ENCODE data around the gene LPAR6.
A peak's percentile ranks its signal among the peaks of the same experiment; 100 is the strongest.

Gene LPAR6

GRCh38 chr13:48404952-48405351, 8.0 kb downstream of the LPAR6 start:
- peaks cover 43% of the 10 kb centered on the region for H3K4me1 ChIP-seq (ENCODE audit: low read length)
- no peak overlapping the region for H3K4me3 ChIP-seq (ENCODE audit: low read length)
- TF ChIP-seq CTCF (IDR thresholded peaks at IDR 0.05; ENCODE audit: low read depth, low read length): no peak
- TF ChIP-seq EZH2phosphoT487 (IDR thresholded peaks at IDR 0.05; ENCODE audit: low read depth): no peak
- no peaks in the 10 kb centered on the region for H4K20me1 ChIP-seq (ENCODE audit: insufficient read depth, low read length)
- H3K9ac ChIP-seq (ENCODE audit: low read length): no peak overlapping the region
- H3K27ac ChIP-seq (ENCODE audit: low read length): no peak overlapping the region
- no peaks in the 10 kb centered on the region for H3K9me3 ChIP-seq (ENCODE audit: insufficient read depth, low read length)
- no peaks in the 10 kb centered on the region for H3K27me3 ChIP-seq (ENCODE audit: low read depth, low read length)
- H3K36me3 ChIP-seq (replicated peaks; ENCODE audit: low read depth, low read length): peaks cover 3% of the 10 kb centered on the region
- no peaks in the 10 kb centered on the region for H3K79me2 ChIP-seq (ENCODE audit: low read length)
- H2AFZ ChIP-seq (ENCODE audit: low read depth, low read length): no peak overlapping the region
- H3K4me2 ChIP-seq (ENCODE audit: low read length): no peak overlapping the region

DNA sequence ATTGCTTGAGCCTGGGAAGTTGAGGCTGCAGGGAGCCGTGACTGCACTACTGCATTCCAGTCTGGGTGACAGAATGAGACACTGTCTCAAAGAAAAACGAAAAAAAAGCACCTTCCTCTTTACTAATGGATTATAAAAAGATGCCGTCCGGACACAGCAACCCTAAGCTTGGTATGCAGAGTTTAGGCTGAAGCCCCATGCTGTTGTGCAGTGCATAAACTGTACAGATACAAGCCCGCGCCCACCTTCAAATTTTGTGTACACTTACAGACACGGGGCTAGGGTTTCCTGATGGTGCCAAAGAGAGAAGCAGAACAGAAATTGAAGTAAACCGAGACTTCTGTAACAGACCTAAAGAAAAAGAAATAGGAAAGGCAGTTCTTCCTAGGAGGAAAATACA, 9.0 kb downstream of the LPAR6 start:
- H3K79me2 ChIP-seq (ENCODE audit: low read length): no peaks in the 10 kb centered on the region
- TF ChIP-seq CTCF (IDR thresholded peaks at IDR 0.05; ENCODE audit: low read depth, low read length): no peak
- TF ChIP-seq EZH2phosphoT487 (IDR thresholded peaks at IDR 0.05; ENCODE audit: low read depth): no peak
- H3K9me3 ChIP-seq (ENCODE audit: insufficient read depth, low read length): no peaks in the 10 kb centered on the region
- H3K36me3 ChIP-seq (replicated peaks; ENCODE audit: low read depth, low read length): peaks cover 3% of the 10 kb centered on the region
- H2AFZ ChIP-seq (ENCODE audit: low read depth, low read length): no peak overlapping the region
- no peak overlapping the region for H3K9ac ChIP-seq (ENCODE audit: low read length)
- no peak overlapping the region for H3K4me3 ChIP-seq (ENCODE audit: low read length)
- no peaks in the 10 kb centered on the region for H4K20me1 ChIP-seq (ENCODE audit: insufficient read depth, low read length)
- H3K4me2 ChIP-seq (ENCODE audit: low read length): peak overlapping the region; percentile 44; the same call in 1 of the 2 replicates
- H3K27ac ChIP-seq (ENCODE audit: low read length): no peak overlapping the region
- H3K4me1 ChIP-seq (ENCODE audit: low read length): peaks cover 46% of the 10 kb centered on the region
- H3K27me3 ChIP-seq (ENCODE audit: low read depth, low read length): no peaks in the 10 kb centered on the region

GRCh38 chr13:48403151-48403631, 9.7 kb downstream of the LPAR6 start:
- peak overlapping the region; percentile 31 for H3K4me3 ChIP-seq (ENCODE audit: low read length)
- H3K9ac ChIP-seq (ENCODE audit: low read length): peak overlapping the region; percentile 24; the same call in 1 of the 2 replicates
- peak overlapping the region; percentile 66 for H3K27ac ChIP-seq (ENCODE audit: low read length)
- no peaks in the 10 kb centered on the region for H3K79me2 ChIP-seq (ENCODE audit: low read length)
- peaks cover 50% of the 10 kb centered on the region for H3K4me1 ChIP-seq (ENCODE audit: low read length)
- no peak for TF ChIP-seq CTCF (IDR thresholded peaks at IDR 0.05; ENCODE audit: low read depth, low read length)
- no peak for TF ChIP-seq EZH2phosphoT487 (IDR thresholded peaks at IDR 0.05; ENCODE audit: low read depth)
- H4K20me1 ChIP-seq (ENCODE audit: insufficient read depth, low read length): no peaks in the 10 kb centered on the region
- H3K9me3 ChIP-seq (ENCODE audit: insufficient read depth, low read length): no peaks in the 10 kb centered on the region
- peak overlapping the region; percentile 44 for H3K4me2 ChIP-seq (ENCODE audit: low read length)
- no peak overlapping the region for H2AFZ ChIP-seq (ENCODE audit: low read depth, low read length)
- H3K36me3 ChIP-seq (replicated peaks; ENCODE audit: low read depth, low read length): peaks cover 3% of the 10 kb centered on the region
- H3K27me3 ChIP-seq (ENCODE audit: low read depth, low read length): no peaks in the 10 kb centered on the region

DNA sequence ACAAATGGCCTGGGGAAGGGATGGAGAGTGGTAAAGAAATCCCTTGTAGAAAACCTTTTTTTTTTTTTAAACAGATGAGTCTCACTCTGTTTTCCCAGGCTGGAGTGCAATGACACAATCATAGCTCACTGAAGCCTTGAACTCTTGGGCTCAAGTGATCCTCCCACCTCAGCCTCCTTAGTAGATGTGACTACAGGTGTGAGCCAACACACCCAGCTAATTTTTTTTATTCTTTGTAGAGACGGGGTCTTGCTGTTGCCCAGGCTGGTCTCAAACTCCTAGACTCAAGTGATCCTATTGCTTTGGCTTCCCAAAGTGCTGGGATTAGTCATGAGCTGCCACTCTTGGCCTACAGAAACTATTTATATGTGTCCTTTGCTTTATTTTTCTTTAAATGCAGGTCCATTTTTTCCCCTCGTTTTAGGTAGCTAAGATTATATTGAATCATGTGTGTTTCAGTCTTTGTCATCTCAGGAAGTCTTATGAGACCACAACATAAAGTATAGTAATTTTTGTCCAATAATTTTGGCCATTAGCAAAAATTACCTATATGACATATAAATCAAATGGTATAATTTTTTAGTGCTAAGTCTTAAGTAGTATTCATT, 10.5 kb downstream of the LPAR6 start:
- H3K4me1 ChIP-seq (ENCODE audit: low read length): peaks cover 50% of the 10 kb centered on the region
- no peak overlapping the region for H2AFZ ChIP-seq (ENCODE audit: low read depth, low read length)
- peak overlapping the region; percentile 44 for H3K4me2 ChIP-seq (ENCODE audit: low read length)
- H3K27me3 ChIP-seq (ENCODE audit: low read depth, low read length): no peaks in the 10 kb centered on the region
- no peaks in the 10 kb centered on the region for H4K20me1 ChIP-seq (ENCODE audit: insufficient read depth, low read length)
- no peaks in the 10 kb centered on the region for H3K9me3 ChIP-seq (ENCODE audit: insufficient read depth, low read length)
- peak overlapping the region; percentile 24; the same call in 1 of the 2 replicates for H3K9ac ChIP-seq (ENCODE audit: low read length)
- TF ChIP-seq CTCF (IDR thresholded peaks at IDR 0.05; ENCODE audit: low read depth, low read length) (no peak), EZH2phosphoT487 (IDR thresholded peaks at IDR 0.05; ENCODE audit: low read depth) (no peak)
- H3K36me3 ChIP-seq (replicated peaks; ENCODE audit: low read depth, low read length): peaks cover 3% of the 10 kb centered on the region
- H3K79me2 ChIP-seq (ENCODE audit: low read length): no peaks in the 10 kb centered on the region
- peak overlapping the region; percentile 66 for H3K27ac ChIP-seq (ENCODE audit: low read length)
- H3K4me3 ChIP-seq (ENCODE audit: low read length): peak overlapping the region; percentile 1

Data from OCI-LY3 (cell line).